Neuronal stem cell (in vitro differentiated cells): ENCODE data around the gene INO80B.
"Not testable (repeated sequence)": the region's sequence is repeated elsewhere in the genome, so short reads cannot be mapped to it uniquely, and the experiment has no call there.

Source experiments
- DNase-seq: peaks from one replicate; pipeline ENCODE4 v3.0.0-alpha.2; 2013; ENCODE audit warnings: low spot score
- H2AFZ ChIP-seq: one replicate; pipeline ENCODE4 v1.6.1; 2013; ENCODE audit warnings: mild to moderate bottlenecking, low read length, inconsistent platforms
- H2AK5ac ChIP-seq: 2 replicates; pipeline ENCODE4 v1.6.1; 2013; ENCODE audit warnings: low read depth, mild to moderate bottlenecking, inconsistent platforms, low read length, moderate library complexity, mixed read lengths
- H2BK120ac ChIP-seq: 2 replicates; pipeline ENCODE4 v1.6.1; 2013; ENCODE audit warnings: low read depth, mild to moderate bottlenecking, inconsistent platforms, low read length, moderate library complexity, mixed read lengths
- H2BK12ac ChIP-seq: one replicate; pipeline ENCODE4 v1.6.1; 2013; ENCODE audit warnings: low read length, inconsistent platforms
- H2BK15ac ChIP-seq: 2 replicates; pipeline ENCODE4 v1.6.1; 2013; ENCODE audit warnings: mild to moderate bottlenecking, low read length, inconsistent platforms, mixed read lengths
- H2BK5ac ChIP-seq: one replicate; pipeline ENCODE4 v1.6.1; 2013; ENCODE audit warnings: inconsistent platforms, mild to moderate bottlenecking, low read length, moderate library complexity
- H3K14ac ChIP-seq: one replicate; pipeline ENCODE4 v1.6.1; 2013; ENCODE audit warnings: low read length, inconsistent platforms
- H3K18ac ChIP-seq: 2 replicates; pipeline ENCODE4 v1.6.1; 2013; ENCODE audit warnings: low read length, inconsistent platforms
- H3K23ac ChIP-seq: 2 replicates; pipeline ENCODE4 v1.6.1; 2013; ENCODE audit warnings: low read depth, mild to moderate bottlenecking, mixed read lengths, low read length, inconsistent platforms; ENCODE audit not compliant: poor library complexity
- H3K27ac ChIP-seq: replicated peaks from 3 replicates; pipeline ENCODE4 v1.5.1; 2013; ENCODE audit warnings: low read length, inconsistent platforms
- H3K27me3 ChIP-seq, 3 experiments: 2 replicates each; pipeline ENCODE4 v1.6.1; 2013; ENCODE audit warnings: low read length in 3 of 3, mild to moderate bottlenecking in 2 of 3, inconsistent platforms in 1 of 3, low read depth in 1 of 3, mixed read lengths in 1 of 3, moderate library complexity in 1 of 3; ENCODE audit not compliant: control insufficient read depth in 3 of 3, insufficient read depth in 3 of 3
- H3K36me3 ChIP-seq, 2 donors: replicated peaks in 1 of 2; 2 replicates each; pipeline ENCODE4 v1.6.1; 2013; ENCODE audit warnings: low read length in 2 of 2; ENCODE audit not compliant: control insufficient read depth in 2 of 2, insufficient read depth in 2 of 2
- H3K4ac ChIP-seq: 2 replicates; pipeline ENCODE4 v1.6.1; 2013; ENCODE audit warnings: inconsistent platforms, mild to moderate bottlenecking, low read length, moderate library complexity
- H3K4me1 ChIP-seq, 2 donors: 1 replicate in 1 of 2; 2 replicates in 1 of 2; pipeline ENCODE4 v1.6.1; 2013; ENCODE audit warnings: low read length in 2 of 2, low read depth in 1 of 2; ENCODE audit not compliant: control insufficient read depth in 2 of 2, insufficient read depth in 1 of 2
- H3K4me2 ChIP-seq: one replicate; pipeline ENCODE4 v1.6.1; 2013; ENCODE audit warnings: mild to moderate bottlenecking, low read length, inconsistent platforms; ENCODE audit not compliant: insufficient read depth, poor library complexity, severe bottlenecking
- H3K4me3 ChIP-seq, 2 donors: 2 replicates each; pipeline ENCODE4 v1.5.1; 2013; ENCODE audit warnings: low read length in 2 of 2, mild to moderate bottlenecking in 2 of 2, inconsistent platforms in 1 of 2, moderate library complexity in 1 of 2
- H3K79me1 ChIP-seq: one replicate; pipeline ENCODE4 v1.6.1; 2013; ENCODE audit warnings: low read depth, mild to moderate bottlenecking, inconsistent platforms, low read length, moderate library complexity
- H3K9ac ChIP-seq: one replicate; pipeline ENCODE4 v1.6.1; 2013; ENCODE audit warnings: mild to moderate bottlenecking, low read depth, low read length, inconsistent platforms; ENCODE audit not compliant: poor library complexity
- H3K9me3 ChIP-seq, 2 donors: replicated peaks in 1 of 2; 2 replicates each; pipeline versions ENCODE3 to v1.6.1; 2013; ENCODE audit warnings: low read length in 2 of 2, mild to moderate bottlenecking in 2 of 2, inconsistent platforms in 1 of 2, low read depth in 1 of 2, mixed read lengths in 1 of 2, moderate library complexity in 1 of 2; ENCODE audit not compliant: control insufficient read depth in 2 of 2, insufficient read depth in 1 of 2
- H4K8ac ChIP-seq: one replicate; pipeline ENCODE4 v1.6.1; 2013; ENCODE audit warnings: low read depth, mild to moderate bottlenecking, inconsistent platforms, low read length, moderate library complexity
- H4K91ac ChIP-seq: one replicate; pipeline ENCODE4 v1.6.1; 2013; ENCODE audit warnings: low read length, low read depth, mild to moderate bottlenecking, inconsistent platforms; ENCODE audit not compliant: poor library complexity
- WGBS, 2 donors: extraction: QIAGEN DNeasy Blood & Tissue Kit; methylation state at CpG; one replicate each; pipeline ENCODE4 v1.1.7; 2013; ENCODE audit warnings: missing lambda C conversion rate in 2 of 2, mixed read lengths in 1 of 2; ENCODE audit not compliant: insufficient read length in 2 of 2, insufficient replicate concordance in 1 of 2; ENCODE audit errors: extremely low coverage in 2 of 2; 5-methylcytosine and 5-hydroxymethylcytosine counted together

INO80B gene

GRCh38 chr2:74420006-74420405 lies 34.9 kb upstream of the INO80B start:
- no peak overlapping the region for H3K18ac ChIP-seq
- H2BK120ac ChIP-seq, result no peak overlapping the region
- H2AK5ac ChIP-seq, result no peak overlapping the region

GRCh38 chr2:74420443-74421103 lies 34.3 kb upstream of the INO80B start:
- WGBS, 2 donors, result no CpG with 5 or more reads among the region's 19 CpGs
- peak overlapping the region; percentile 13 for H3K4me2 ChIP-seq
- H3K27ac ChIP-seq, result not testable (repeated sequence)

More at GRCh38 chr2:74420006-74420405, 34.9 kb upstream of the INO80B start:
- peaks cover 0 to 9% of the 10 kb centered on the region in 2 donors for H3K4me1 ChIP-seq
- no peak overlapping the region for H3K23ac ChIP-seq
- no peak overlapping the region for H4K91ac ChIP-seq
- H2AFZ ChIP-seq, result no peak overlapping the region
- no peak overlapping the region for H3K27ac ChIP-seq
- H3K4me3 ChIP-seq, result no peak overlapping the region
- H3K9ac ChIP-seq, result no peak overlapping the region
- H3K36me3 ChIP-seq, result peaks cover 9 to 15% of the 10 kb centered on the region in 2 donors
- H4K8ac ChIP-seq, result no peak overlapping the region
- H3K14ac ChIP-seq, result no peak overlapping the region
- H2BK5ac ChIP-seq, result no peak overlapping the region
- H3K79me1 ChIP-seq, result peaks cover 9% of the 10 kb centered on the region
- no peak overlapping the region for H3K4me2 ChIP-seq
- H2BK12ac ChIP-seq, result no peak overlapping the region
- H2BK15ac ChIP-seq, result no peak overlapping the region
- no CpG with 5 or more reads among the region's 2 CpGs for WGBS, 2 donors
- H3K4ac ChIP-seq, result no peak overlapping the region
- peaks cover 0 to 3% of the 10 kb centered on the region in 2 donors for H3K9me3 ChIP-seq
- no peak for DNase-seq
- no peaks in the 10 kb centered on the region for H3K27me3 ChIP-seq

GRCh38 chr2:74421221-74421870 lies 33.5 kb upstream of the INO80B start, which contains the start of the genes C2orf81 and WDR54:
TSS of gene C2orf81 (minus strand) at chr2:74421619. CDS start at chr2:74421560, 59 bp downstream.
TSS of gene WDR54 (plus strand) at chr2:74421730. CDS start at chr2:74422154, 424 bp downstream.
- Histone ChIP-seq H3K18ac (peak within 1 kb of the TSS; percentile 99), H4K8ac (peak within 1 kb of the TSS; percentile 43), H2BK120ac (peak within 1 kb of the TSS; percentile 81), H2AFZ (peak within 1 kb of the TSS; percentile 97), H3K14ac (peak within 1 kb of the TSS; percentile 82), H3K9ac (peak within 1 kb of the TSS; percentile 98), H3K79me1 (peaks cover 10% of the 10 kb centered on the region), H3K36me3 (peaks cover 20 to 28% of the 10 kb centered on the region in 2 donors), H2BK15ac (no peak within 1 kb of the TSS), H3K4me1 (peaks cover 0 to 7% of the 10 kb centered on the region in 2 donors), H3K9me3 (no peaks in the 10 kb centered on the region), H2AK5ac (peak within 1 kb of the TSS; percentile 64), H3K27me3 (no peaks in the 10 kb centered on the region), H3K4me3 (peak within 1 kb of the TSS; percentile 87 to 94), H3K4me2 (peak within 1 kb of the TSS; percentile 96), H2BK5ac (peak within 1 kb of the TSS; percentile 95), H3K27ac (peak within 1 kb of the TSS; percentile 96), H3K23ac (peak within 1 kb of the TSS; percentile 96), H4K91ac (no peak within 1 kb of the TSS), H2BK12ac (peak within 1 kb of the TSS; percentile 41), H3K4ac (no peak within 1 kb of the TSS)
- WGBS, 2 donors, result no CpG with 5 or more reads among the region's 57 CpGs
- peak; percentile 91 for DNase-seq

More at GRCh38 chr2:74420443-74421103, 34.3 kb upstream of the INO80B start:
- not testable (repeated sequence) for H3K9me3 ChIP-seq, H3K14ac ChIP-seq, DNase-seq, H3K27me3 ChIP-seq, H3K4me1 ChIP-seq, H3K4ac ChIP-seq, H2BK120ac ChIP-seq, H2BK12ac ChIP-seq, H3K23ac ChIP-seq, H3K9ac ChIP-seq, H4K8ac ChIP-seq, H4K91ac ChIP-seq, H2AK5ac ChIP-seq, H3K18ac ChIP-seq, H2BK5ac ChIP-seq, H2BK15ac ChIP-seq, H3K79me1 ChIP-seq
- peaks cover 15 to 20% of the 10 kb centered on the region in 2 donors for H3K36me3 ChIP-seq
- H3K4me3 ChIP-seq, result peak overlapping the region in 1 of 2 donors; percentile 87
- peak overlapping the region; percentile 97 for H2AFZ ChIP-seq
